K562 (cell line): ENCODE data around the gene HPSE2. TPM values are rescaled to one million over a fixed set of nuclear protein-coding genes. Genes with fewer than 3 reads are reported as not detected.

Source experiments
- ATAC-seq: fragments of 200-7000 bp; cut with Tn5 transposase; 3 replicates; pipeline ENCODE4 v1.9.1; 2020; ENCODE audit warnings: moderate library complexity
- BruUV-seq: library from RNA; stranded (reverse); fragments of 400-500 nt; replicated peaks from 2 replicates; lab custom pipeline; 2021; lab: Mats Ljungman, UMichigan
- CTCF ChIA-PET: fragments of 300-600 bp; formaldehyde crosslinking; extraction: SDS; loops from one replicate; lab custom pipeline; 2021; ENCODE audit warnings: low intra/inter-chr PET ratio; lab: Yijun Ruan, JAX
- POLR2A ChIA-PET: fragments of 300-600, 350-650 bp; sonication (Branson Sonifier 250); formaldehyde crosslinking; extraction: SDS; loops from one replicate; lab custom pipeline; 2021; ENCODE audit warnings: antibody characterized with exemption, inconsistent platforms; lab: Yijun Ruan, JAX
- DNase-seq, 4 experiments: peaks; one replicate each; pipeline versions ENCODE4 v3.0.0 to v3.0.0-alpha.2; 2011 to 2018; ENCODE audit warnings: low spot score in 3 of 4, mixed read lengths in 3 of 4; ENCODE audit errors: extremely low read depth in 1 of 4
- FAIRE-seq: peaks from 2 replicates; lab custom pipeline; 2011; peaks lifted over from hg19 to GRCh38; lab: Jason Lieb, UNC
- H2AFZ ChIP-seq: 2 replicates; pipeline ENCODE4 v1.6.0; 2011; ENCODE audit warnings: low read depth, low read length, control low read depth, inconsistent platforms
- H3K27ac ChIP-seq: fragments of 200-600 bp; 3 replicates; pipeline ENCODE4 v1.8.0; 2011; ENCODE audit warnings: low read depth, mild to moderate bottlenecking, control low read depth, inconsistent platforms, low read length, moderate library complexity, mixed read lengths; ENCODE audit errors: extremely low read depth
- H3K27me3 ChIP-seq, 2 experiments: fragments of 300-600 bp in 1 of 2; 2 replicates in 1 of 2; 3 replicates in 1 of 2; pipeline versions ENCODE4 v1.6.0 to v1.8.0; 2011; ENCODE audit warnings: inconsistent platforms in 2 of 2, low read length in 2 of 2, mild to moderate bottlenecking in 1 of 2, mixed read lengths in 1 of 2, moderate library complexity in 1 of 2; ENCODE audit not compliant: control insufficient read depth in 2 of 2, insufficient read depth in 2 of 2
- H3K36me3 ChIP-seq: fragments of 300-600 bp; 3 replicates; pipeline ENCODE4 v1.8.0; 2011; ENCODE audit warnings: mild to moderate bottlenecking, low read length, inconsistent platforms; ENCODE audit not compliant: control insufficient read depth, insufficient read depth
- H3K4me1 ChIP-seq, 2 experiments: fragments of 200-600 bp in 1 of 2; replicated peaks in 1 of 2; 2 replicates in 1 of 2; 3 replicates in 1 of 2; pipeline versions ENCODE4 v1.5.1 to v1.8.0; 2011; ENCODE audit warnings: inconsistent platforms in 2 of 2, low read length in 2 of 2, mild to moderate bottlenecking in 1 of 2, mixed read lengths in 1 of 2, moderate library complexity in 1 of 2; ENCODE audit not compliant: control insufficient read depth in 2 of 2, insufficient read depth in 2 of 2
- H3K4me2 ChIP-seq: 2 replicates; pipeline ENCODE4 v1.6.1; 2011; ENCODE audit warnings: low read length, control low read depth, inconsistent platforms, mixed read lengths; ENCODE audit not compliant: insufficient read depth
- H3K4me3 ChIP-seq: fragments of 200-600 bp; sonication (generic), shearing (Covaris generic); 2 replicates; pipeline ENCODE4 v1.5.1; 2016; ENCODE audit warnings: control low read depth, inconsistent platforms
- H3K79me2 ChIP-seq: fragments of 200-600 bp; 3 replicates; pipeline ENCODE4 v1.8.0; 2011; ENCODE audit warnings: low read length, inconsistent platforms; ENCODE audit not compliant: control insufficient read depth, insufficient read depth
- H3K9ac ChIP-seq, 2 experiments: 2 replicates each; pipeline versions ENCODE4 v1.6.0 to v1.6.1; 2011; ENCODE audit warnings: low read depth in 2 of 2, low read length in 2 of 2, control low read depth in 1 of 2, inconsistent platforms in 1 of 2, mild to moderate bottlenecking in 1 of 2, mixed read lengths in 1 of 2; ENCODE audit not compliant: insufficient read depth in 1 of 2
- H3K9me1 ChIP-seq: one replicate; pipeline ENCODE4 v1.6.0; 2011; ENCODE audit warnings: inconsistent platforms, mild to moderate bottlenecking, low read length, moderate library complexity; ENCODE audit not compliant: control insufficient read depth, insufficient read depth
- H3K9me3 ChIP-seq: replicated peaks from 2 replicates; pipeline ENCODE4 v1.5.1; 2011; ENCODE audit warnings: low read depth, low read length, inconsistent platforms; ENCODE audit not compliant: control insufficient read depth, insufficient read depth
- H4K20me1 ChIP-seq: replicated peaks from 2 replicates; pipeline ENCODE4 v1.6.1; 2011; ENCODE audit warnings: low read length, inconsistent platforms, mixed read lengths; ENCODE audit not compliant: control insufficient read depth, insufficient read depth
- CEBPZ ChIP-seq: fragments of 150-350 bp; IDR thresholded peaks from 2 replicates; pipeline ENCODE4 v1.6.1; 2014; ENCODE audit warnings: low read depth, mild to moderate bottlenecking, low read length, borderline replicate concordance
- NEUROD1 ChIP-seq: fragments of 150-350 bp; IDR thresholded peaks from 2 replicates; pipeline ENCODE4 v1.6.1; 2014; ENCODE audit warnings: borderline replicate concordance, low read length, low read depth; ENCODE audit not compliant: partially characterized antibody
- SMAD2 ChIP-seq: fragments of 150-350 bp; IDR thresholded peaks from 2 replicates; pipeline ENCODE4 v1.6.1; 2014; ENCODE audit warnings: low read depth, mild to moderate bottlenecking, low read length
- ZBTB5 ChIP-seq: fragments of 450-650 bp; IDR thresholded peaks from 2 replicates; pipeline ENCODE4 v1.6.1; 2017; ENCODE audit warnings: antibody characterized with exemption
- ZNF224 ChIP-seq: sonication (generic); formaldehyde crosslinking; IDR thresholded peaks from 2 replicates; pipeline ENCODE4 v1.8.0; 2022; ENCODE audit warnings: mild to moderate bottlenecking, missing genetic modification reagents
- ZNF57 ChIP-seq: fragments of 450-650 bp; formaldehyde crosslinking; IDR thresholded peaks from 2 replicates; pipeline ENCODE4 v1.4.0; 2020; ENCODE audit warnings: mild to moderate bottlenecking, moderate library complexity
- WGBS: fragments of 100-300 bp; shearing (Covaris generic); methylation state at CpG from one replicate; pipeline ENCODE4 v1.1.6; 2016; ENCODE audit warnings: low coverage, mixed read lengths; ENCODE audit not compliant: insufficient coverage; ENCODE audit errors: missing lambda C conversion rate; 5-methylcytosine and 5-hydroxymethylcytosine counted together
- in situ Hi-C: fragments of 300-500 bp; cut with MboI; formaldehyde crosslinking; loops from 4 replicates; pipeline ENCODE4 v1.15.0; 2018; ENCODE audit warnings: inconsistent platforms, mixed read lengths
- intact Hi-C: fragments of 100-400 bp; cut with micrococcal nuclease; formaldehyde crosslinking; loops from 2 replicates; pipeline ENCODE4 v1.14.2; 2022
- polyA plus RNA-seq, 8 experiments: library from polyadenylated mRNA; depleted of rRNA in 4 of 8; stranded (reverse) in 5 of 8; unstranded in 3 of 8; fragments of >200 nt; fragmentation: Nextera tagmentation in 2 of 8; fragmentation: Illumina TruSeq in 1 of 8; extraction: Ambion mirVana in 2 of 8; extraction: Trizol in 1 of 8; gene quantifications; 2 replicates each; pipeline versions ENCODE4 v1.2.1 to v1.2.3, GENCODE V29; 2011 to 2014; ENCODE audit warnings: inconsistent platforms in 1 of 8, missing spikeins in 1 of 8
- total RNA-seq, 7 experiments: library from RNA; depleted of rRNA in 6 of 7; stranded (reverse); fragments of >200 nt in 6 of 7; fragmentation: Illumina TruSeq in 2 of 7; extraction: Trizol in 2 of 7; gene quantifications; 2 replicates each; pipeline versions ENCODE4 v1.2.1 to v1.2.3, GENCODE V29; 2011 to 2021; ENCODE audit warnings: low replicate concordance in 1 of 7

The HPSE2 gene
- total and polyA plus RNA-seq, 9 of the 15 experiments (the other 6 are each of a cell fraction or from before 2014, with no cell fraction given), result 0.03 to 0.10 (median 0.04) TPM; not detected in 2

- FAIRE-seq, result no peak
- Histone ChIP-seq H2AFZ (no peak overlapping the region), H3K36me3 (no peaks in the 10 kb centered on the region), H3K9me1 (no peaks in the 10 kb centered on the region), H3K9ac (no peak overlapping the region), H3K27ac (no peak overlapping the region), H3K27me3 (no peaks in the 10 kb centered on the region), H3K79me2 (no peaks in the 10 kb centered on the region), H3K4me2 (no peak overlapping the region), H3K9me3 (no peaks in the 10 kb centered on the region), H4K20me1 (no peaks in the 10 kb centered on the region), H3K4me1 (no peaks in the 10 kb centered on the region), H3K4me3 (no peak overlapping the region)
- no peak for ATAC-seq
- CTCF ChIA-PET, result no interaction called here
- no TSS peak for BruUV-seq
- POLR2A ChIA-PET, result interaction anchor here (0.6 kb wide), 1 partner anchor 564 kb away, joined by 3 read pairs; no protein-coding TSS in a partner anchor
- in situ Hi-C loops (no loop called here), intact Hi-C loops (no loop called here)
- DNase-seq, result no peak
- 0% methylated on average over 2 of the region's 2 CpGs for WGBS
- no peak for TF ChIP-seq ZNF57
- no peak for TF ChIP-seq ZNF224 (CRISPR knock-in tag)
- no peak for TF ChIP-seq CEBPZ
- TF ChIP-seq NEUROD1, result no peak
- no peak for TF ChIP-seq SMAD2
- no peak for TF ChIP-seq ZBTB5
Measured at GRCh38 chr10:98568551-98568950, 667.1 kb downstream of the HPSE2 start.
